Measurements from ENCODE around the gene SIX4. TPM values are rescaled to one million over a fixed set of nuclear protein-coding genes. Genes with fewer than 3 reads are reported as not detected.

SIX4 gene
- total and polyA plus RNA-seq, 2 donors = 2.3 to 3.5 TPM

DNA sequence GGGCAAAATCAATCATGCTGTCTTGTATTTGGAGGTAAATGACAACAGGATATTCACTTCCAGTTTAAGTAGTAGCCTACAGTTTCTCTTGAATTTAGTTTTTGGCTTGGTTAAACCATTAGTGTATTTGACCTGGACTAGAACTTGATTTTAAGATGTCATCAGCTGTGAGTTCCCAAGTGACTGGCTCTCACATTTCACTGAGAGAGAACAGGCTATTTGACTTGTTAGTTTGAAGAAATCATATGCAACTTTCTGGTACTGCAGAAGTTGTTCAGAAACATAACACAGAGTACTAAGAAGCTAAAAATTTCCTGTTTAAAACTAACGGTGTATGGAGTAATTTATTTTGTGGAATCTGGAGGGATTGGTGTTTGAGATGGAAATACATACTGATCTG is 32.7 kb upstream of the SIX4 start:
- H3K27ac ChIP-seq (ENCODE audit: low read depth in 1 of 2, low read length in 1 of 2) = no peak overlapping the region
- WGBS = 91% methylated on average over 1 of the region's 1 CpG
- no peaks in the 10 kb centered on the region for H3K9me3 ChIP-seq (ENCODE audit: control insufficient read depth in 2 of 2, insufficient read depth in 1 of 2, low read length in 1 of 2)
- H3K4me3 ChIP-seq (ENCODE audit: low read length in 2 of 2) = no peak overlapping the region
- DNase-seq (ENCODE audit: low read depth in 6 of 9, low spot score in 9 of 9) = no peak
- peaks cover 13 to 27% of the 10 kb centered on the region in 2 donors for H3K4me1 ChIP-seq (ENCODE audit: control insufficient read depth in 2 of 2, insufficient read depth in 2 of 2, low read length in 2 of 2)
- peaks cover 3 to 5% of the 10 kb centered on the region in 2 donors for H3K27me3 ChIP-seq (ENCODE audit: control insufficient read depth in 2 of 2, insufficient read depth in 1 of 2, low read length in 1 of 2)
- H3K36me3 ChIP-seq (ENCODE audit: control insufficient read depth in 2 of 2, insufficient read depth in 2 of 2, low read length in 1 of 2) = no peaks in the 10 kb centered on the region

DNA sequence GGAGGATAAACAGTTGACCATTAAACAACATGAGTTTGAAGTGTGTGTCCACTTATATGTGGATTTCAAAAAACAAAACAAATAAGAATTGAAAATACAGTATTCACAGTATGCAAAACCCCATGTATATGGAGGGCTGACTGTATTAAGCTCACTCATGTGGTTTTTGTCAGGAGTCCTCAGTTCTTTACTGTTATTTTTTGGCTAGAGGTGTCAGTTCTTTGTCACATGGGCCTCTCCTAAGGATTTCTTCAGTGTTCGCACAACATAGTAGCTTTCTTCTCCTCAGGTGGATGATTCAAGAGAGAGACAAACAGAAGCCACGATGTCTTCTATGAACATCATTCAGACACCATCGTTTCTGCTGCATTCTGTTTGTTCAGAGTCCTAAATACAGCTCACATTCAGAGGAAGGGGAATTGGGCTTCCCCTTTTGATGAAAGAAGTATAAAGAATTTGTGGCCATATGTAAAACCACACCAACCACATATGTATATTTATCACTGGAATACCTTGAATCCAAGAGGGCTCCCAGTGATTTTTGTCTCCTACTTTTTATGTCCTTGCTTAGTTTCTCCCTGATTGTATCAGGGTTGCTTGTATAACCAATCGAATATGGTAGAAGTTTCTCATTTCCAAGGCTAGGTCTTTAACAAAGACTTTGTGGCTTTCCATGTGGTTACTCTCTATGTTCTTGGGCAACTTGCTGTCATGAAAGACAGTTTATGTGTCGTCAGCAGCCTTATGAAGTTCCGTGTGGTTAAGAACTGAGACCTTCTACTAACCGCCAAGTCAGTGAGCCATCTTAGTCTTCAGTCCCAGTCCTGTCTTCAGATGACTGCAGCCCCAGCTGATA is 29.3 kb upstream of the SIX4 start:
- H3K4me3 ChIP-seq (ENCODE audit: low read length in 2 of 2) = no peak overlapping the region
- H3K4me1 ChIP-seq (ENCODE audit: control insufficient read depth in 2 of 2, insufficient read depth in 2 of 2, low read length in 2 of 2) = peaks cover 13 to 24% of the 10 kb centered on the region in 2 donors
- WGBS = 9% methylated on average over 7 of the region's 7 CpGs
- peaks cover 3 to 5% of the 10 kb centered on the region in 2 donors for H3K27me3 ChIP-seq (ENCODE audit: control insufficient read depth in 2 of 2, insufficient read depth in 1 of 2, low read length in 1 of 2)
- no peaks in the 10 kb centered on the region for H3K9me3 ChIP-seq (ENCODE audit: control insufficient read depth in 2 of 2, insufficient read depth in 1 of 2, low read length in 1 of 2)
- no peaks in the 10 kb centered on the region for H3K36me3 ChIP-seq (ENCODE audit: control insufficient read depth in 2 of 2, insufficient read depth in 2 of 2, low read length in 1 of 2)
- H3K27ac ChIP-seq (ENCODE audit: low read depth in 1 of 2, low read length in 1 of 2) = peak overlapping the region in 1 of 2 donors; percentile 48
- peak; percentile 36 to 92 (median 73) for DNase-seq (ENCODE audit: low read depth in 6 of 9, low spot score in 9 of 9)

DNA sequence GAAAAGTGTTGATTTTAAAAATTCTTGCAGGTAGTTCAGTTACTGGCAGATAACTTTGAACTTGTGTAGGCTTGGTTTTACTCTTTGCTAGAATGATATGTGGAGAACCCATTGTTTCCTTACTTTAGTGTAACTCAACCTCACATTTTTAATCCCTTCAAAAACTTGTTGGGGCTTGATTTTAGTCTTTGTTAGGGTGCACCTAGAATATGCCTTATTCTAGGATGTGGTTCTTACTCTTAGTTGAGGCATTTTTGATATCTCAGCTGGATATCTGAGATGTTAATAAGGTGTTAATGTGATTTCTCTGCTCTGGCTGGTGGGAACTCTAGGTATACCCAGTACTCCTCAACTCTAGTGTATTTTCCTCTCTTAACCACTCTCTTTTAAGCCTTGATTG is 20.4 kb upstream of the SIX4 start:
- H3K9me3 ChIP-seq (ENCODE audit: control insufficient read depth in 2 of 2, insufficient read depth in 1 of 2, low read length in 1 of 2) = no peaks in the 10 kb centered on the region

DNA sequence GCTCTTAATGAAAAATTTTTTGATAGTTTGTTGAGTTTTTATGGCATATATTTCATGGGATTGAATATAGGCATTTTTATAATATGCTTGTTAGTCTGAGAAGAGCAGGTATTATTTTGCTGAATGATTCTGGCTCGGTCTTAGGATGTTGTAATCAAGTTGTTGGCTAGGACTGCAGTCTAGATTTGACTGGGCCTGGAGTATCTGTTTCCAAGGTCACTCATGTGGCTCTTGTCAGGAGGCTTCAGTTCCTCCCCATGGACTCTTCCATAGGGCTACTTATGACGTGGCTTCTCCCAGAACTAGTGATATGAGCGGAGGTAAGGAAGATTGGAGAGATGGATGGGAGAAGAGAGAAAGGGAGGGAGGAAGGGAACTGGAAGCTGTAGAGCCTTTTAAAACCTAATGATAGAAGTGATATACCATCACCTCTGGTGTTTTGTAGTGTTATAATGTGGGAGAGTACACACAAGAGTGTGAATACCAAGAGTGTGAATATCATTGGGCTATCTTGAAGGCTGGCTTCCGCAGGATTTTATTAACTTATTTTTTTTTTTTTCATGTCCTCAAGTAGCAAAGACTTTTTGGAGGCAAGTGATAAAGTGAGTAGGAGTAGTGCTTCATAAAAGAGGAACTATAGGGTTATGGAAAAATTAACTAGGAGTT is 14.8 kb upstream of the SIX4 start:
- no peak for DNase-seq (ENCODE audit: low read depth in 6 of 9, low spot score in 9 of 9)
- H3K4me1 ChIP-seq (ENCODE audit: control insufficient read depth in 2 of 2, insufficient read depth in 2 of 2, low read length in 2 of 2) = peaks cover 5 to 6% of the 10 kb centered on the region in 2 donors
- no peak overlapping the region for H3K27ac ChIP-seq (ENCODE audit: low read depth in 1 of 2, low read length in 1 of 2)
- WGBS = 97% methylated on average over 4 of the region's 4 CpGs
- no peaks in the 10 kb centered on the region for H3K36me3 ChIP-seq (ENCODE audit: control insufficient read depth in 2 of 2, insufficient read depth in 2 of 2, low read length in 1 of 2)
- peaks cover 0 to 4% of the 10 kb centered on the region in 2 donors for H3K27me3 ChIP-seq (ENCODE audit: control insufficient read depth in 2 of 2, insufficient read depth in 1 of 2, low read length in 1 of 2)
- H3K9me3 ChIP-seq (ENCODE audit: control insufficient read depth in 2 of 2, insufficient read depth in 1 of 2, low read length in 1 of 2) = peaks cover 0 to 4% of the 10 kb centered on the region in 2 donors
- no peak overlapping the region for H3K4me3 ChIP-seq (ENCODE audit: low read length in 2 of 2)

More for the DNA sequence above, 20.4 kb upstream of the SIX4 start:
- H3K4me1 ChIP-seq (ENCODE audit: control insufficient read depth in 2 of 2, insufficient read depth in 2 of 2, low read length in 2 of 2) = no peaks in the 10 kb centered on the region
- DNase-seq (ENCODE audit: low read depth in 6 of 9, low spot score in 9 of 9) = no peak
- no peaks in the 10 kb centered on the region for H3K36me3 ChIP-seq (ENCODE audit: control insufficient read depth in 2 of 2, insufficient read depth in 2 of 2, low read length in 1 of 2)
- no peak overlapping the region for H3K27ac ChIP-seq (ENCODE audit: low read depth in 1 of 2, low read length in 1 of 2)
- no peaks in the 10 kb centered on the region for H3K27me3 ChIP-seq (ENCODE audit: control insufficient read depth in 2 of 2, insufficient read depth in 1 of 2, low read length in 1 of 2)
- no peak overlapping the region for H3K4me3 ChIP-seq (ENCODE audit: low read length in 2 of 2)

DNA sequence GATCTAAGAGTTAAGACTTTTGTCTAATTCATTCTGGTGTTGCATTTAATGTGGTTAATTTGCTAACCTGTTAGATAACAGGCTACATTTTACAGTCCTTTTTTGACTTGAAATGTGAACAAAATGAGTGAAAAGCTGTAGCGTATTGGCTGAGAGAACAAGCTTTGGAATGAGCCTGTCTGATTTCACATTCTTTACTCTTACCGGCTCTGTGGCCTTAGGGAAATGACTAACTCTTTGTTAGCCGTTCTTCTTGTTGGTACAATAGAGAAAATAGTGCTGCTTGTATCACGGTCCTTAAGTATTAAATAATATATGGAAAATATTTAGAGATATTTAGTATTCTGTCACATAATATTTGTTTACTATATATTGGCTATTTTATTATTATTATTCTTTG is 12.3 kb upstream of the SIX4 start:
- WGBS = 88% methylated on average over 4 of the region's 4 CpGs
- no peak for DNase-seq (ENCODE audit: low read depth in 6 of 9, low spot score in 9 of 9)
- Histone ChIP-seq H3K36me3 (ENCODE audit: control insufficient read depth in 2 of 2, insufficient read depth in 2 of 2, low read length in 1 of 2) (no peaks in the 10 kb centered on the region), H3K4me1 (ENCODE audit: control insufficient read depth in 2 of 2, insufficient read depth in 2 of 2, low read length in 2 of 2) (peaks cover 5 to 6% of the 10 kb centered on the region in 2 donors), H3K27ac (ENCODE audit: low read depth in 1 of 2, low read length in 1 of 2) (no peak overlapping the region), H3K9me3 (ENCODE audit: control insufficient read depth in 2 of 2, insufficient read depth in 1 of 2, low read length in 1 of 2) (peaks cover 0 to 4% of the 10 kb centered on the region in 2 donors), H3K27me3 (ENCODE audit: control insufficient read depth in 2 of 2, insufficient read depth in 1 of 2, low read length in 1 of 2) (peaks cover 0 to 11% of the 10 kb centered on the region in 2 donors), H3K4me3 (ENCODE audit: low read length in 2 of 2) (no peak overlapping the region)

DNA sequence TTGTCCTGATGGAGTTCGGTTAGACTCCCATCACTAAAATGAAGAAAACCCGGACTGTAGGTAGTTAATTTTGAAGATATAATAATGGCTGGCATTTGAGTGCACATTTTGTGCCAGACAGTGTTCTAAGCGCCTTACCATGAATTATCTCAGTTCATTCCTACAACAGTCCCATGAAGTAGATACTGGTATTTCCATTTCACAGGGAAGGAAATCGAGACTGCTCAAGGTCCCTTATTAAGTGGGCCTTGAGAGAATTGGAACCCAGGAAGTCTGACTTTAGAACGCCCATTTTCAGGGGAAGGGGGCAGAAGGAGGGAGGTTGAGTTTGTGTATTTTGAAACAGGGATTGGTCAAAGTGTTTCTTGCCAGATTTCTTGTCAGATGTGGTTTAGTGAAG is 11.3 kb upstream of the SIX4 start:
- peaks cover 0 to 11% of the 10 kb centered on the region in 2 donors for H3K27me3 ChIP-seq (ENCODE audit: control insufficient read depth in 2 of 2, insufficient read depth in 1 of 2, low read length in 1 of 2)
- H3K4me3 ChIP-seq (ENCODE audit: low read length in 2 of 2) = peak overlapping the region; percentile 66 to 98
- H3K27ac ChIP-seq (ENCODE audit: low read depth in 1 of 2, low read length in 1 of 2) = no peak overlapping the region
- 30% methylated on average over 5 of the region's 5 CpGs for WGBS
- DNase-seq (ENCODE audit: low read depth in 6 of 9, low spot score in 9 of 9) = no peak
- H3K4me1 ChIP-seq (ENCODE audit: control insufficient read depth in 2 of 2, insufficient read depth in 2 of 2, low read length in 2 of 2) = peaks cover 5 to 6% of the 10 kb centered on the region in 2 donors
- peaks cover 0 to 4% of the 10 kb centered on the region in 2 donors for H3K9me3 ChIP-seq (ENCODE audit: control insufficient read depth in 2 of 2, insufficient read depth in 1 of 2, low read length in 1 of 2)
- H3K36me3 ChIP-seq (ENCODE audit: control insufficient read depth in 2 of 2, insufficient read depth in 2 of 2, low read length in 1 of 2) = no peaks in the 10 kb centered on the region

DNA sequence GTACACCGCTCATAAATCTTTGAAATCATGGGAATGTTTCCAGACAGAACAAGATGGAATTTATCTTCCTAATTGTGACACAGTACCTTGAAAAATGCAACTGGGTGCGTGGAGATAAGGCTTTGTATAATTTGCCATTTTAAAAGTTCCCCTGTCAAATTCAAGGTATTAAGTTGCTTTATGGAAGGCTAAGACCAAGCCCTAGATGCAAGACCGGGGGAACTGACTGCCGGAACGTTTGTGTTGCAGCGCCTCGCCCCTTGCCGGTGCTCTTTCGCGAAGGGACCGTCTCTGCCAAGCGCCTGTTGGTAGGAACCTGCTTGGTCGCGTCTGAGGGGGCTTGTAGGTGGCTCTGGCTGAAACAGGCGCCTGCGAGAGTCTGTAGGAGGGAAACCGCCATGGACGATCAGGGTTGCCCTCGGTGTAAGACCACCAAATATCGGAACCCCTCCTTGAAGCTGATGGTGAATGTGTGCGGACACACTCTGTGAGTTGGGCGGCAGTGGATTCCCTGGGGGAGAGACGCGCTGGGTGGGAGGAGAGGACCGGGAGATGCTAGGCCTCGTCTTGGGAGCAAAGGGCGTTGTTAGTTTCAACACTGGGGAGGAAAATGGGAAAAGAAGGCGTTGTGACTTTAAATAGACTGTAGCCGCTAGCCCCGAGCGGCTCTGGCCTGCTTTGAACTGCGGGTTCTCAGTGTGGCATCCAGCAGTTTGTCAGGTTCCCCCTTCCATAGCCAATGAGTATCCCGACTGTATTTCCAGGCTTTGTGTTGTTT is 10.5 kb upstream of the SIX4 start, which contains the start of gene MNAT1:
TSS of gene MNAT1 (plus strand) at position 297 of the 778 bp plus-strand sequence. CDS start at position 399, 102 bp downstream.
- H3K36me3 ChIP-seq (ENCODE audit: control insufficient read depth in 2 of 2, insufficient read depth in 2 of 2, low read length in 1 of 2) = no peaks in the 10 kb centered on the region
- H3K9me3 ChIP-seq (ENCODE audit: control insufficient read depth in 2 of 2, insufficient read depth in 1 of 2, low read length in 1 of 2) = peaks cover 0 to 4% of the 10 kb centered on the region in 2 donors
- H3K27me3 ChIP-seq (ENCODE audit: control insufficient read depth in 2 of 2, insufficient read depth in 1 of 2, low read length in 1 of 2) = peaks cover 1 to 15% of the 10 kb centered on the region in 2 donors
- peaks cover 5 to 6% of the 10 kb centered on the region in 2 donors for H3K4me1 ChIP-seq (ENCODE audit: control insufficient read depth in 2 of 2, insufficient read depth in 2 of 2, low read length in 2 of 2)
- 3% methylated on average over 33 of the region's 33 CpGs for whole genome bisulfite sequencing
- peak; percentile 55 to 88 (median 67) for DNase-seq (ENCODE audit: low read depth in 6 of 9, low spot score in 9 of 9)
- H3K27ac ChIP-seq (ENCODE audit: low read depth in 1 of 2, low read length in 1 of 2) = peak within 1 kb of the TSS in 1 of 2 donors; percentile 51
- peak within 1 kb of the TSS; percentile 66 to 98 for H3K4me3 ChIP-seq (ENCODE audit: low read length in 2 of 2)

DNA sequence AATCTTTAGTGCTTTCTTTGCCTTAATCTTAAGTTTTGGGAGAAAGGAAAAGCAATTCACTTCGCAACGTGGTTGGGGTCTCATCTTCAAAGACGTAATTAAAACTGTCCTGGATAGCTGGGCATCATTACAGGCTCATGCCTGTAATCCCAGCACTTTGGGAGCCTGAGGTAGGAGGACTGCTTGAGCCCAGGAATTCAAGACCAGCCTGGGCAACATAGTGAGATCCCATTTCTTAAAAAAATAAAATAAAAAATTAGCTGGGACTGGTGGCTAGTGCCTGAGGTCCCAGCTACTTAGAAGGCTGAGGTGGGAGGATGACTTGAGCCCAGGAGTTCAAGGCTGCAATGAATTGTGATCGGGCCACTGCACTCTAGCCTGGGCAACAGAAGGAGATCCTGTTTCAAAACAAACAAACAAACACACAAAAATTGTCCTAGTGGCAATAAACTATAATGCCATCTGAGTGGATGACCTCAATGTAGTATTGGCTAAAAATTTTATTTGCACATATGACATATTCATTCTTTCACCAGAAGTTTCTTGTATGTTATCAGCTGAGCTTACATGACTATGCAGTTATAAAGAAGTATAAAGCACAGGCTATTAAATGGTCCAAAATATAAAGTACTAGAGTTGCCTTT is 8.8 kb upstream of the SIX4 start:
- DNase-seq (ENCODE audit: low read depth in 6 of 9, low spot score in 9 of 9) = no peak
- Histone ChIP-seq H3K36me3 (ENCODE audit: control insufficient read depth in 2 of 2, insufficient read depth in 2 of 2, low read length in 1 of 2) (no peaks in the 10 kb centered on the region), H3K9me3 (ENCODE audit: control insufficient read depth in 2 of 2, insufficient read depth in 1 of 2, low read length in 1 of 2) (peaks cover 0 to 4% of the 10 kb centered on the region in 2 donors), H3K4me3 (ENCODE audit: low read length in 2 of 2) (no peak overlapping the region), H3K4me1 (ENCODE audit: control insufficient read depth in 2 of 2, insufficient read depth in 2 of 2, low read length in 2 of 2) (peaks cover 5 to 6% of the 10 kb centered on the region in 2 donors), H3K27ac (ENCODE audit: low read depth in 1 of 2, low read length in 1 of 2) (no peak overlapping the region), H3K27me3 (ENCODE audit: control insufficient read depth in 2 of 2, insufficient read depth in 1 of 2, low read length in 1 of 2) (peaks cover 5 to 21% of the 10 kb centered on the region in 2 donors)
- 75% methylated on average over 4 of the region's 4 CpGs for WGBS
